ENCODE data around the gene NR1H3. TPM values are rescaled to one million over a fixed set of nuclear protein-coding genes. Genes with fewer than 3 reads are reported as not detected.

The NR1H3 gene
- total and polyA plus RNA-seq, 10 of the 15 experiments (the other 5 are each of a cell fraction or from before 2014, with no cell fraction given): 2.6 to 8.9 (median 4.5) TPM

- no peak for TF ChIP-seq TAF1 (IDR thresholded peaks at IDR 0.05; ENCODE audit: borderline replicate concordance, low read depth, low read length)
- TF ChIP-seq YBX1 (IDR thresholded peaks at IDR 0.05): no peak
- TF ChIP-seq, protein P1, sequence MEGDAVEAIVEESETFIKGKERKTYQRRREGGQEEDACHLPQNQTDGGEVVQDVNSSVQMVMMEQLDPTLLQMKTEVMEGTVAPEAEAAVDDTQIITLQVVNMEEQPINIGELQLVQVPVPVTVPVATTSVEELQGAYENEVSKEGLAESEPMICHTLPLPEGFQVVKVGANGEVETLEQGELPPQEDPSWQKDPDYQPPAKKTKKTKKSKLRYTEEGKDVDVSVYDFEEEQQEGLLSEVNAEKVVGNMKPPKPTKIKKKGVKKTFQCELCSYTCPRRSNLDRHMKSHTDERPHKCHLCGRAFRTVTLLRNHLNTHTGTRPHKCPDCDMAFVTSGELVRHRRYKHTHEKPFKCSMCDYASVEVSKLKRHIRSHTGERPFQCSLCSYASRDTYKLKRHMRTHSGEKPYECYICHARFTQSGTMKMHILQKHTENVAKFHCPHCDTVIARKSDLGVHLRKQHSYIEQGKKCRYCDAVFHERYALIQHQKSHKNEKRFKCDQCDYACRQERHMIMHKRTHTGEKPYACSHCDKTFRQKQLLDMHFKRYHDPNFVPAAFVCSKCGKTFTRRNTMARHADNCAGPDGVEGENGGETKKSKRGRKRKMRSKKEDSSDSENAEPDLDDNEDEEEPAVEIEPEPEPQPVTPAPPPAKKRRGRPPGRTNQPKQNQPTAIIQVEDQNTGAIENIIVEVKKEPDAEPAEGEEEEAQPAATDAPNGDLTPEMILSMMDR (IDR thresholded peaks at IDR 0.05 in 2 of 3, conservative IDR thresholded peaks at IDR 0.05 in 1 of 3; ENCODE audit: control insufficient read depth in 2 of 3, extremely low read depth in 1 of 3, insufficient read depth in 1 of 3, low read depth in 3 of 3, low read length in 3 of 3): no peak
These were observed 614 bp downstream of the NR1H3 start (continued) for GRCh38 chr11:47258317-47258902.

GRCh38 chr11:47259232-47259977 is 1.6 kb downstream of the NR1H3 start:
- CTCF ChIA-PET: interaction anchor here (0.6 to 3.6 kb wide), 37 partner anchors 9 to 594 kb away, joined by 3 to 88 read pairs (median 4); partner anchors contain the start of genes ACP2, ARFGAP2, DDB2 and PACSIN3
- intact Hi-C loops (cut with micrococcal nuclease; ENCODE audit: unreplicated experiment) (loop anchor here (1.0 kb wide), 1 partner anchor 82 kb away; no protein-coding TSS in a partner anchor), in situ Hi-C loops (cut with MboI) (no loop called here)
- Histone ChIP-seq H3K4me3 (no peak overlapping the region), H3K27me3 (replicated peaks in 1 of 2; ENCODE audit: control insufficient read depth in 2 of 2, insufficient read depth in 2 of 2, low read length in 1 of 2) (no peaks in the 10 kb centered on the region), H3K79me2 (ENCODE audit: control insufficient read depth, insufficient read depth, low read length) (no peaks in the 10 kb centered on the region), H3K36me3 (ENCODE audit: control insufficient read depth in 2 of 2, insufficient read depth in 2 of 2, low read length in 1 of 2) (no peaks in the 10 kb centered on the region), H2AFZ (ENCODE audit: control insufficient read depth, low read depth, low read length) (no peak overlapping the region), H3K9me3 (replicated peaks; ENCODE audit: control insufficient read depth, insufficient read depth, low read length) (no peaks in the 10 kb centered on the region), H3K4me1 (ENCODE audit: control insufficient read depth, insufficient read depth, low read length) (no peaks in the 10 kb centered on the region), H3K27ac (ENCODE audit: control insufficient read depth, insufficient read depth) (no peak overlapping the region), H3K4me2 (ENCODE audit: control insufficient read depth, insufficient read depth) (no peak overlapping the region), H4K20me1 (ENCODE audit: control insufficient read depth, insufficient read depth) (no peaks in the 10 kb centered on the region), H3K9ac (ENCODE audit: control insufficient read depth, insufficient read depth, low read length) (no peak overlapping the region)
- FAIRE-seq (no peak), ATAC-seq (peak; percentile 94), DNase-seq (ENCODE audit: low read depth, low spot score) (no peak)
- 35% methylated on average over 10 of the region's 10 CpGs for WGBS (ENCODE audit: insufficient coverage, insufficient replicate concordance, low lambda C conversion rate, missing lambda C conversion rate)
- BruUV-seq (replicated peaks): no TSS peak
- RAD21 ChIA-PET (ENCODE audit: unreplicated experiment): interaction anchor here (0.6 to 3.2 kb wide), 18 partner anchors 11 to 371 kb away, joined by 3 to 29 read pairs (median 4); partner anchors contain the start of genes ACP2, ARFGAP2 and DDB2
- SMC1A ChIA-PET (ENCODE audit: uncharacterized antibody, unreplicated experiment): interaction anchor here (0.8 to 3.2 kb wide), 14 partner anchors 10 to 195 kb away, joined by 3 to 35 read pairs (median 4); partner anchors contain the start of genes ACP2, ARFGAP2 and DDB2
- POLR2A ChIA-PET: interaction anchor here (0.5 to 1.5 kb wide), 6 partner anchors 9 to 169 kb away, joined by 3 to 7 read pairs (median 3); partner anchors contain the start of genes ACP2, ARFGAP2 and DDB2
- peak; percentile 63; the same call in 1 of the 2 replicates for TF ChIP-seq SMC3 (IDR thresholded peaks at IDR 0.05; ENCODE audit: borderline replicate concordance, low read length)
- no peak for TF ChIP-seq ZNF24 (IDR thresholded peaks at IDR 0.05)
- TF ChIP-seq, protein P1 (IDR thresholded peaks at IDR 0.05 in 2 of 3, conservative IDR thresholded peaks at IDR 0.05 in 1 of 3; ENCODE audit: control insufficient read depth in 2 of 3, extremely low read depth in 1 of 3, insufficient read depth in 1 of 3, low read depth in 3 of 3, low read length in 3 of 3): peak; percentile 68 to 81 (median 76)
- TF ChIP-seq RAD21 (IDR thresholded peaks at IDR 0.05; ENCODE audit: insufficient read depth, low read depth, low read length): peak; percentile 75

All from GM12878 (cell line).